Heart left ventricle (tissue), 13 donors: ENCODE data around the gene AK1.

Experiments used
- POLR2A ChIP-seq, 2 donors: fragments of 450-650 bp; IDR thresholded peaks; one replicate each; pipeline ENCODE4 v1.6.1; 2017; ENCODE audit warnings: antibody characterized with exemption in 2 of 2, mild to moderate bottlenecking in 2 of 2, moderate library complexity in 2 of 2
- TF ChIP-seq, protein P1 (sequence below), 12 donors: fragments of 200-600 bp; sonication (generic) in 4 of 12; IDR thresholded peaks; one replicate each; pipeline versions ENCODE4 v1.5.0 to v1.8.0; 2018 to 2022; ENCODE audit warnings: antibody characterized with exemption in 12 of 12, mild to moderate bottlenecking in 5 of 12
- donor health status: ischemic (EF 13 %, LVEDD 7.1; RV severe dilation, severe dysfunction).
- donor health status: DM: no; HTN: yes; CAD: no.
- donor health status: DM: no; HTN: no; CAD: no.
- donor health status: ischemic (EF 25% LVEDD 6.9; RV normal size, moderate dysfunction).
- donor health status: ischemic (EF 25% LVEDD 5.7; RV mildly dilated, moderate dysfunction).
- donor health status: ischemic (EF 35%, LVEDD 5.7; RV mildly dilated, moderate dysfunction).
- donor health status: nonischemic (EF 11% LVEDD 7.7; RV severe dilation, severe dysfunction).
- donor health status: DM: yes; HTN: yes; CAD: no.
- donor health status: PGD.
- donor health status: ischemic (EF 29% LVEDD 5.4; RV normal size, mild dysfunction).
- donor health status: nonischemic (EF 23%, LVEDD 6.1; RV moderate dilation, normal function).

DNA sequence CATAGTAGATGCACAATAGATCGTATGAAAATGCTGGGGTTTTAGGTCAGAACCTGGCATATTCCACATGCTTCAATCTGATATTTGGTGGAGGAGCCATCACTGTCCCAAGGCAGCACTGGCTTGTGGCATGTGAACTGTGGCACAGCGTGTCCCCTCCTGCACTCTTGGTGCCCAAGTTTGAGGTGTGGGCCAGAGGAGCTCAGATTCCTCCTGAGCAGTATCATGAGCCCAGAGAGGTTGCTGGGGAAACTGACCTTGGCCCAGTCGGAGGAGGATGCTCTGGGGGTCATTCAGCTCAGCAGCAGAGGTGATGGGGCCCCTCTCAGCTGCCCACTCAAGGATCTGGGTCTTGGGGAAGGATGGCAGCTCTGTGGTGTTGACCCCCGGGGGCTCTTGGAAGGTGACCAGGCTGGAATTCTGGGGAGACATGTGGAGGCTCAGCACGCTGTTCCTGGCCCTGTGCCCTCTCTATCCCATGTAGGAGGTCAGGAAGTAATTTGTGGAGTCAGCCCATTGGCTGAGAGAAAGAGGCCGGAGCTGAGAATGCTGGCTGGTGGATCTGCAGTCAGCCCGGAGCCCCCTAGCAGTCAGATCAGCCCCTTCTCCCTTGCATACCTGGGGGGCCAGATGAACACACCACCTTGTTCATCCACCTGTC is 51.1 kb downstream of the AK1 start:
- TF ChIP-seq, protein P1, sequence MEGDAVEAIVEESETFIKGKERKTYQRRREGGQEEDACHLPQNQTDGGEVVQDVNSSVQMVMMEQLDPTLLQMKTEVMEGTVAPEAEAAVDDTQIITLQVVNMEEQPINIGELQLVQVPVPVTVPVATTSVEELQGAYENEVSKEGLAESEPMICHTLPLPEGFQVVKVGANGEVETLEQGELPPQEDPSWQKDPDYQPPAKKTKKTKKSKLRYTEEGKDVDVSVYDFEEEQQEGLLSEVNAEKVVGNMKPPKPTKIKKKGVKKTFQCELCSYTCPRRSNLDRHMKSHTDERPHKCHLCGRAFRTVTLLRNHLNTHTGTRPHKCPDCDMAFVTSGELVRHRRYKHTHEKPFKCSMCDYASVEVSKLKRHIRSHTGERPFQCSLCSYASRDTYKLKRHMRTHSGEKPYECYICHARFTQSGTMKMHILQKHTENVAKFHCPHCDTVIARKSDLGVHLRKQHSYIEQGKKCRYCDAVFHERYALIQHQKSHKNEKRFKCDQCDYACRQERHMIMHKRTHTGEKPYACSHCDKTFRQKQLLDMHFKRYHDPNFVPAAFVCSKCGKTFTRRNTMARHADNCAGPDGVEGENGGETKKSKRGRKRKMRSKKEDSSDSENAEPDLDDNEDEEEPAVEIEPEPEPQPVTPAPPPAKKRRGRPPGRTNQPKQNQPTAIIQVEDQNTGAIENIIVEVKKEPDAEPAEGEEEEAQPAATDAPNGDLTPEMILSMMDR (IDR thresholded peaks at IDR 0.05), result no peak
- no peak for TF ChIP-seq POLR2A (IDR thresholded peaks at IDR 0.05)
